B cell (primary cell): ENCODE measurements around the gene STPG3. TPM values are rescaled to one million over a fixed set of nuclear protein-coding genes. Genes with fewer than 3 reads are reported as not detected.

ENCODE experiments used
- ATAC-seq: fragments of 200-7000 bp; cut with Tn5 transposase; one replicate; pipeline ENCODE4 v1.10.0; 2021; ENCODE audit warnings: low read depth, mild to moderate bottlenecking, moderate number of reproducible peaks, moderate library complexity
- CTCF ChIA-PET: fragments of 350-600 bp; sonication (Branson Sonifier 250); formaldehyde crosslinking; loops from one replicate; lab custom pipeline; 2021; ENCODE audit warnings: antibody characterized with exemption, inconsistent platforms; lab: Charles Lee
- POLR2A ChIA-PET: fragments of 350-600 bp; sonication (Branson Sonifier 250); formaldehyde crosslinking; loops from one replicate; lab custom pipeline; 2021; ENCODE audit warnings: antibody characterized with exemption; lab: Charles Lee
- DNase-seq: peaks from one replicate; pipeline ENCODE4 v3.0.0; 2013
- H2AFZ ChIP-seq: 2 replicates; pipeline ENCODE4 v1.6.1; 2012; ENCODE audit warnings: mild to moderate bottlenecking, low read depth, low read length; ENCODE audit not compliant: insufficient read depth, poor library complexity, severe bottlenecking
- H3K27ac ChIP-seq, 2 donors: 1 replicate in 1 of 2; 2 replicates in 1 of 2; pipeline ENCODE4 v1.5.1; 2012 to 2013; ENCODE audit warnings: low read length in 2 of 2, mild to moderate bottlenecking in 2 of 2, moderate library complexity in 1 of 2
- H3K27me3 ChIP-seq, 4 experiments: fragments of 200-600 bp in 1 of 4; sonication (generic) in 1 of 4; replicated peaks in 1 of 4; 1 replicate in 2 of 4; 2 replicates in 2 of 4; pipeline versions ENCODE4 v1.6.1 to v1.7.0; 2013 to 2016; ENCODE audit warnings: low read length in 3 of 4, mild to moderate bottlenecking in 2 of 4, mixed read lengths in 1 of 4, moderate library complexity in 1 of 4; ENCODE audit not compliant: insufficient read depth in 4 of 4, control insufficient read depth in 3 of 4; ENCODE audit errors: control extremely low read depth in 1 of 4
- H3K36me3 ChIP-seq, 2 experiments: replicated peaks in 1 of 2; 1 replicate in 1 of 2; 2 replicates in 1 of 2; pipeline versions ENCODE4 v1.6.1 to v1.7.1; 2013; ENCODE audit warnings: low read length in 1 of 2; ENCODE audit not compliant: insufficient read depth in 2 of 2, control insufficient read depth in 1 of 2; ENCODE audit errors: control extremely low read depth in 1 of 2, extremely low read depth in 1 of 2
- H3K4me1 ChIP-seq, 2 donors: fragments of 200-600 bp in 1 of 2; sonication (generic) in 1 of 2; 1 replicate in 1 of 2; 2 replicates in 1 of 2; pipeline versions ENCODE4 v1.5.1 to v1.6.1; 2013 to 2017; ENCODE audit warnings: low read length in 2 of 2; ENCODE audit not compliant: control insufficient read depth in 2 of 2, insufficient read depth in 2 of 2
- H3K4me2 ChIP-seq: replicated peaks from 2 replicates; pipeline ENCODE3; 2012; ENCODE audit warnings: mild to moderate bottlenecking, low read depth, low read length; ENCODE audit not compliant: poor library complexity, severe bottlenecking
- H3K4me3 ChIP-seq, 5 experiments: fragments of 200-600 bp in 1 of 5; sonication (generic) in 1 of 5; 1 replicate in 3 of 5; 2 replicates in 2 of 5; pipeline versions ENCODE4 v1.5.1 to v1.7.0; 2011 to 2016; ENCODE audit warnings: low read length in 4 of 5, mild to moderate bottlenecking in 4 of 5, low read depth in 2 of 5, control low read depth in 1 of 5, moderate library complexity in 1 of 5; ENCODE audit not compliant: insufficient read depth in 1 of 5; ENCODE audit errors: control extremely low read depth in 1 of 5, extremely low read depth in 1 of 5
- H3K79me2 ChIP-seq: fragments of 200-600 bp; sonication (generic); one replicate; pipeline ENCODE4 v1.6.0; 2016; ENCODE audit warnings: low read length; ENCODE audit not compliant: control insufficient read depth, insufficient read depth
- H3K9ac ChIP-seq: fragments of 200-600 bp; sonication (generic); 2 replicates; pipeline ENCODE4 v1.6.1; 2017; ENCODE audit warnings: mild to moderate bottlenecking, low read length, moderate library complexity
- H3K9me3 ChIP-seq, 3 donors: one replicate each; pipeline versions ENCODE4 v1.6.1 to v1.7.1; 2013; ENCODE audit warnings: low read length in 2 of 3; ENCODE audit not compliant: control insufficient read depth in 2 of 3, insufficient read depth in 1 of 3; ENCODE audit errors: control extremely low read depth in 1 of 3
- H4K20me1 ChIP-seq: 2 replicates; pipeline ENCODE4 v1.6.0; 2012; ENCODE audit warnings: mild to moderate bottlenecking, low read length; ENCODE audit not compliant: insufficient read depth, control insufficient read depth, poor library complexity, severe bottlenecking
- H3K27ac Mint-ChIP-seq: one replicate; pipeline ENCODE4 v1.8.0; 2021; ENCODE audit warnings: mixed read lengths
- H3K27me3 Mint-ChIP-seq: one replicate; pipeline ENCODE4 v1.8.0; 2021; ENCODE audit warnings: mixed read lengths
- H3K4me1 Mint-ChIP-seq: one replicate; pipeline ENCODE4 v1.8.0; 2021; ENCODE audit warnings: mixed read lengths
- H3K4me3 Mint-ChIP-seq: one replicate; pipeline ENCODE4 v1.8.0; 2021; ENCODE audit warnings: mixed read lengths
- H3K9me3 Mint-ChIP-seq: one replicate; pipeline ENCODE4 v1.8.0; 2022; ENCODE audit warnings: mixed read lengths; ENCODE audit not compliant: insufficient read depth
- EZH2 ChIP-seq: IDR thresholded peaks from 2 replicates; pipeline ENCODE4 v1.6.1; 2012; ENCODE audit warnings: borderline replicate concordance, low read depth, mild to moderate bottlenecking, moderate library complexity, low read length; ENCODE audit not compliant: insufficient read depth, poor library complexity, severe bottlenecking
- WGBS: methylation state at CpG from one replicate; pipeline ENCODE4 v1.1.5; 2013; ENCODE audit warnings: missing lambda C conversion rate; ENCODE audit not compliant: insufficient coverage; 5-methylcytosine and 5-hydroxymethylcytosine counted together
- intact Hi-C: fragments of 100-400 bp; cut with micrococcal nuclease; formaldehyde crosslinking; loops from one replicate; pipeline ENCODE4 v1.10.0; 2022
- polyA plus RNA-seq: library from polyadenylated mRNA; depleted of rRNA; stranded (reverse); fragments of >200 nt; gene quantifications from 2 replicates; pipeline ENCODE4 v1.2.3, GENCODE V29; 2012
- total RNA-seq, 2 donors: library from RNA; stranded (reverse); fragments of 120-200 nt in 1 of 2; gene quantifications; 1 replicate in 1 of 2; 2 replicates in 1 of 2; pipeline versions ENCODE4 v1.2.3 to v1.2.4, GENCODE V29; 2013 to 2022
- TF ChIP-seq, protein P1 (sequence below): fragments of 200-600 bp; IDR thresholded peaks from one replicate; pipeline ENCODE4 v1.8.0; 2022; ENCODE audit warnings: antibody characterized with exemption, mild to moderate bottlenecking

STPG3 gene
- total and polyA plus RNA-seq, 2 donors (not counting 1 experiment from before 2014, with no cell fraction given) = not detected

- H3K4me2 ChIP-seq = peak overlapping the region; percentile 92
- Mint-ChIP-seq H3K27me3 (no peaks in the 10 kb centered on the region), H3K27ac (peak overlapping the region; percentile 73), H3K4me1 (peaks cover 25% of the 10 kb centered on the region), H3K9me3 (no peaks in the 10 kb centered on the region), H3K4me3 (peak overlapping the region; percentile 86)
- H3K4me3 ChIP-seq = peak overlapping the region in 4 of 5 experiments; percentile 67 to 81 (median 75)
- ChIA-PET POLR2A (interaction anchor here (0.7 to 3.5 kb wide), 7 partner anchors 11 to 167 kb away, joined by 3 to 29 read pairs (median 5); partner anchors contain the start of genes MAN1B1, TOR4A and TUBB4B), CTCF (interaction anchor here (0.9 to 2.3 kb wide), 8 partner anchors 10 to 48 kb away, joined by 3 to 14 read pairs (median 3); partner anchors contain the start of genes CYSRT1, NRARP, TOR4A and TUBB4B)
- H4K20me1 ChIP-seq = peaks cover 18% of the 10 kb centered on the region
- intact Hi-C loops = loop anchor here (2.0 kb wide), 1 partner anchor 15 kb away; no protein-coding TSS in a partner anchor
- H3K9ac ChIP-seq = peak overlapping the region; percentile 85
- H3K9me3 ChIP-seq = no peaks in the 10 kb centered on the region
- H3K79me2 ChIP-seq = peaks cover 30% of the 10 kb centered on the region
- TF ChIP-seq EZH2 = no peak
- TF ChIP-seq, protein P1, sequence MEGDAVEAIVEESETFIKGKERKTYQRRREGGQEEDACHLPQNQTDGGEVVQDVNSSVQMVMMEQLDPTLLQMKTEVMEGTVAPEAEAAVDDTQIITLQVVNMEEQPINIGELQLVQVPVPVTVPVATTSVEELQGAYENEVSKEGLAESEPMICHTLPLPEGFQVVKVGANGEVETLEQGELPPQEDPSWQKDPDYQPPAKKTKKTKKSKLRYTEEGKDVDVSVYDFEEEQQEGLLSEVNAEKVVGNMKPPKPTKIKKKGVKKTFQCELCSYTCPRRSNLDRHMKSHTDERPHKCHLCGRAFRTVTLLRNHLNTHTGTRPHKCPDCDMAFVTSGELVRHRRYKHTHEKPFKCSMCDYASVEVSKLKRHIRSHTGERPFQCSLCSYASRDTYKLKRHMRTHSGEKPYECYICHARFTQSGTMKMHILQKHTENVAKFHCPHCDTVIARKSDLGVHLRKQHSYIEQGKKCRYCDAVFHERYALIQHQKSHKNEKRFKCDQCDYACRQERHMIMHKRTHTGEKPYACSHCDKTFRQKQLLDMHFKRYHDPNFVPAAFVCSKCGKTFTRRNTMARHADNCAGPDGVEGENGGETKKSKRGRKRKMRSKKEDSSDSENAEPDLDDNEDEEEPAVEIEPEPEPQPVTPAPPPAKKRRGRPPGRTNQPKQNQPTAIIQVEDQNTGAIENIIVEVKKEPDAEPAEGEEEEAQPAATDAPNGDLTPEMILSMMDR = no peak
- peaks cover 0 to 11% of the 10 kb centered on the region in 2 experiments for H3K36me3 ChIP-seq
- H3K27ac ChIP-seq = no peak overlapping the region
- H2AFZ ChIP-seq = peak overlapping the region; percentile 91
- no peak for DNase-seq
- 93% methylated on average over 21 of the region's 21 CpGs for WGBS
- ATAC-seq = no peak
- peaks cover 17 to 27% of the 10 kb centered on the region in 2 donors for H3K4me1 ChIP-seq
- no peaks in the 10 kb centered on the region for H3K27me3 ChIP-seq
Observed at GRCh38 chr9:137253717-137254623, 2.9 kb downstream of the STPG3 start.
